Vagina (tissue), 2 donors: ENCODE measurements around the gene NDUFB10.

ENCODE experiments used
- CTCF ChIP-seq, 3 experiments: fragments of 450-650 bp in 2 of 3; fragments of 200-600 bp in 1 of 3; sonication (generic) in 1 of 3; IDR thresholded peaks; one replicate each; pipeline ENCODE4 v1.5.1; 2017 to 2019; ENCODE audit warnings: antibody characterized with exemption in 3 of 3, mild to moderate bottlenecking in 2 of 3, moderate library complexity in 2 of 3
- POLR2A ChIP-seq, 2 donors: fragments of 450-650 bp; IDR thresholded peaks; one replicate each; pipeline ENCODE4 v1.6.1; 2017; ENCODE audit warnings: antibody characterized with exemption in 2 of 2, mild to moderate bottlenecking in 2 of 2, moderate library complexity in 2 of 2
- POLR2AphosphoS5 ChIP-seq, 2 donors: sonication (generic); formaldehyde crosslinking; IDR thresholded peaks; one replicate each; pipeline ENCODE4 v1.9.0; 2017; ENCODE audit warnings: antibody characterized with exemption in 2 of 2, mild to moderate bottlenecking in 2 of 2, low read depth in 1 of 2; ENCODE audit not compliant: insufficient read depth in 1 of 2

- TF ChIP-seq POLR2A (IDR thresholded peaks at IDR 0.05) (no peak), CTCF (IDR thresholded peaks at IDR 0.05) (no peak), POLR2AphosphoS5 (IDR thresholded peaks at IDR 0.05; ENCODE audit: insufficient read depth in 1 of 2, low read depth in 1 of 2) (no peak)
Observed at GRCh38 chr16:1919327-1919998, 39.9 kb upstream of the NDUFB10 start.
